ENCODE results near the gene CCDC7. TPM values are rescaled to one million over a fixed set of nuclear protein-coding genes. Genes with fewer than 3 reads are reported as not detected.
"Not testable (repeated sequence)": the region's sequence is repeated elsewhere in the genome, so short reads cannot be mapped to it uniquely, and the experiment has no call there.

Gene CCDC7
- total RNA-seq, 1 donor from 2014 or later = 19.0 TPM

DNA sequence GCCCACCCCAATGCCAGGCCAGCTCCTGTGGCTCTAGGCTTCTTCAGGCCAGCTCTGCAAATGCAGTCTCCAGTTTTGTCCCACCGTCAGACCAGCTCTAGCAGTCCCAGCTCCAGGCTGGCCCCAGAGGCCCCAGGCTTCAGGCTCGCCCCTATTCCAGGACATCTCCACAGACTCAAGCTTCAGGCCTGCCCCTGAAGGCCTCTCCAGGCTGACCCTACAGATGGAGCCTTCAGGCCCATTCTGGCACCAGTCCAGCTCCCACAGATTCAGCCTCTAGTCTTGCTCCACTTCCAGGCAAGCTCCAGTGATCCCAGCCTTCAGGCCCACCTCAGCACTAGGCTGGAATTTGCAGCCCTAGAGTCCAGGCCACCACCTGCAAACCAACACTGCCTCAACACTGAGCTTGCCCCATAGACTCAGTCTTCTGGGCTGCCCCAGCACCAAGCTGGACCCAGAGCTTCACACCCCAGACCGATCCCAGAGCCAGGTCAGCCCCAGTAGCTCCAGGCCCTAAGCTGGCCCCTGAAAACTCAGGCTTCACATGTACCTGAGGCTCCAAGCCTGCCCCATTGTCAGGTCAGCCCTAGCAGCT, 341.8 kb downstream of the CCDC7 start:
- intact Hi-C loops (cut with DNase I) = no loop called here
- ATAC-seq (ENCODE audit: poor library complexity) (no peak), DNase-seq (no peak)

DNA sequence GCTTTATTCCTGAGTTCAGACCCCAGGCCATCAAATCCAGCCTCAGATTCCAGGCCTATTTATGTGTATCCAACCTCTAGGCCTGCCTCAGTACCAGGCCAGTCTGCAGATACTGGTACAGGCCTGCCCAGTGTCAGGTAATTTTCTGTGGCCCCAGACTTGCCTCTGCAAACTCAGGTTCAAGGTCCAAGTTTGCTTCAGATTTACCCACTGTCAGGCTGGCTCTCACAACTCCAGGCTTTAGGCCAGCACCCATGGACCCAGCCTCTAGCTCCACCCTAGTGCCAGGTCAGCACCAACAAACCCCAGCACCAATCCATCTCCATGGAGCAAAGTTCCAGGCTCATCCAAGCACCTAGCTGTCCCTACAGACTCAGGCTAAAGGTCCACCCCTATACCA, 342.4 kb downstream of the CCDC7 start:
- no peak for DNase-seq
- intact Hi-C loops (cut with DNase I) = no loop called here
- ATAC-seq (ENCODE audit: poor library complexity) = no peak

DNA sequence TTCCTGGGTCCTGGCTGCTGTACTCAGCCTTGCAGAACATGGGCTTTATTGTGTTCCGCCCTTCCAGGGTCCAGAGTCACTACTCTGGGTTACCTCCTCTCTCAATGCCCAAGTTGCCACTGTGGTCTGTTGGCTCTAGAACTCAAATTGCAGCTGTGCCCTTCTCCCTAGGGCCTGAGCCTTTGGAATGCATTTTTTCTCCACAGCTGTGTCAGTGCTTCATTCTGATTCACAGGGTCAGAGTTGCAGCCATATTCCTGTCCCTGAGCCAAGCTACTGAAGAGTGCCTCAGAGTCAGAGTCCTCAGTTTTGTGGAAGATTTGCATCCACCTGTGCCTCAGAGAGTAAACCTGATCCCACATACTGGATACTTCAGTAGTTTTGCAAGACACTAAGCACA, 344.5 kb downstream of the CCDC7 start:
- intact Hi-C loops (cut with DNase I) = no loop called here
- DNase-seq (no peak), ATAC-seq (ENCODE audit: poor library complexity) (no peak)

DNA sequence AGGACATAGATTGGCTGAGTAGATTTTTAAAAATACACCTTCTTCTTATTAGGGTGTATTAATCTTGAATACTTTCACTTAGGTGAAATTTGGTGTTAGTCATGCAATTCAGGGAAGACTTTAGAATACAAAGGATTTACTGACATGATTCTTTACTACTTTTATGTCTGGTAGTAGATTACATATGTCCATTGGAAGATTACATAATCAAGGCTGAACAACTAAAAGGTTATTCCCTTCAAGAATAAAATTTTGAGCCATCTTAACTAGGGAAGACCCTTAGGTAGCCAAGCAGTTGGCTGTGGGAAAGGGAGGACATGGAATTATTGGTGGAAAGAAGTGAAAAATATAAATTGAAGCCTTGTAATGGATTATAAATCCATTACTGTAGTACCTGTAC, 347.1 kb downstream of the CCDC7 start:
- intact Hi-C loops (cut with DNase I) = no loop called here
- DNase-seq (no peak), ATAC-seq (ENCODE audit: poor library complexity) (no peak)

- peak; percentile 52 for ATAC-seq (ENCODE audit: poor library complexity)
Observed at GRCh38 chr10:32795598-32796183, 349.8 kb downstream of the CCDC7 start.

GRCh38 chr10:32797393-32797792, 351.5 kb downstream of the CCDC7 start:
- intact Hi-C loops (cut with DNase I); ATAC-seq (ENCODE audit: poor library complexity); DNase-seq: not testable (repeated sequence)

More at GRCh38 chr10:32795598-32796183, 349.8 kb downstream of the CCDC7 start:
- DNase-seq = no peak
- intact Hi-C loops (cut with DNase I) = loop anchor here (2.0 kb wide), 1 partner anchor 213 kb away; no protein-coding TSS in a partner anchor

- ATAC-seq (ENCODE audit: poor library complexity) (no peak), DNase-seq (no peak)
- intact Hi-C loops (cut with DNase I) = no loop called here
Observed at GRCh38 chr10:32846974-32847373, 401.0 kb downstream of the CCDC7 start.

- ATAC-seq (ENCODE audit: poor library complexity) (no peak), DNase-seq (no peak)
- intact Hi-C loops (cut with DNase I) = no loop called here
Observed at GRCh38 chr10:32851301-32851700, 405.4 kb downstream of the CCDC7 start.

DNA sequence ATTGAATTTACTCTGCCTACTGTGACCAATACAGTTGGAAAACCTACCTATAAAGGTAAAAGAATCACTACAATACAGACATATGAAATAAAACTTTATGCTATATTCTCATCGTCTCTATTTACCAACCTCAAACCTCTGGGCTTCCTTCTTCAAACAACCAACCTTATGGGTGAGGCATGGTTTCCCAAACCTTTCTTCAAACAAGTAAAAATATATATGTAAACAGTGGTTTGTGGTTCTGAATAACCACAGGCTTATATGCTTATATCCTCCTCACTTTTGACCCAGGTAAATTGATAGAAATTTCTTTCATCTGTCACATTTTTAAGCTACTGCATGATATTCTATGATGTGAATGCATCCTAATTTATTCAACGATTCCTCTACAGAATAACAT, 408.5 kb downstream of the CCDC7 start:
- ATAC-seq (ENCODE audit: poor library complexity) (no peak), DNase-seq (no peak)
- intact Hi-C loops (cut with DNase I) = no loop called here

DNA sequence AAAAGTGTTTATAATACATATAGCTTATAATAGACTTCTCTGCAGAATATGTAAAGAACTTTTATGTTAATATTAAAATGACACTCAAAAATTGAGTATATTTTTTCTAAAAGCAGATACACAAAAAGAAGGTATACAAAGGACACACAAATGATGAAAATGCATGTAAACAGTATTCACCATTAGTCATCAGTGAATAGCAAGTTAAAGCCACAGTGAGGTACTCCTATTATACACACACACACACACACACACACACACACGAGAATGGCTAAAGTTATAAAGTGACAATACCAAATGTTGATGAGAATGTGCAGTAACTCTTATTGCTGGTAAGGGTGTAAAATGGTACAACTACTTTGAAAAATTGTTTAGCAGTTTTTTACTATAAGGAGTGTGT, 419.2 kb downstream of the CCDC7 start:
- intact Hi-C loops (cut with DNase I) = no loop called here
- no peak for DNase-seq
- ATAC-seq (ENCODE audit: poor library complexity) = no peak

GRCh38 chr10:32877915-32878314, 432.0 kb downstream of the CCDC7 start:
- DNase-seq (no peak), ATAC-seq (ENCODE audit: poor library complexity) (no peak)
- intact Hi-C loops (cut with DNase I) = no loop called here

GRCh38 chr10:32878646-32879045, 432.7 kb downstream of the CCDC7 start:
- DNase-seq = no peak
- no peak for ATAC-seq (ENCODE audit: poor library complexity)
- intact Hi-C loops (cut with DNase I) = no loop called here

DNA sequence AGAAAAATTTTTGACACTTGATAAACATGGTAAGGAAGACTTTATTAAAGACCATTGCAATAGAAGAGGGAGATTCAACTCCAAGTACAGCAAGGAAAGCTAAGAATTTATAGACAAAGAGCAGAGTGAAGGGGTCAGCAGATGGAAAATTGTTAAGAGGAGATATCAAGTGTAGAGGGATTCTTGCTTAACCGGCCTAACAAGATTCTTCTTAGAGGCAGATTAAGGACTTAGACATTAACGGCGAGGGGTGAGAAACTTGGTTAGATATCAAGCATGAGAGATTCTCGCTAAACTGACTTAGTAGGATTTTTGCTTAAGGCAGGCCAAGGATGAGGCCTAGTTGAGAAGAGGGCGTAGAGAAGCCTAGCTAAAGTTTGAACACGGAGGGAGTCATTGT, 436.1 kb downstream of the CCDC7 start:
- no peak for ATAC-seq (ENCODE audit: poor library complexity)

GRCh38 chr10:32887481-32887880, 441.5 kb downstream of the CCDC7 start:
- intact Hi-C loops (cut with DNase I) = no loop called here
- no peak for DNase-seq
- ATAC-seq (ENCODE audit: poor library complexity) = no peak

More for the DNA sequence above, 436.1 kb downstream of the CCDC7 start:
- intact Hi-C loops (cut with DNase I) = no loop called here
- no peak for DNase-seq

GRCh38 chr10:32888161-32888927, 442.4 kb downstream of the CCDC7 start:
- intact Hi-C loops (cut with DNase I) = no loop called here
- DNase-seq (no peak), ATAC-seq (ENCODE audit: poor library complexity) (no peak)

- ATAC-seq (ENCODE audit: poor library complexity) (no peak), DNase-seq (no peak)
- intact Hi-C loops (cut with DNase I) = no loop called here
Observed at GRCh38 chr10:32889631-32890212, 443.8 kb downstream of the CCDC7 start.

GRCh38 chr10:32890444-32890843, 444.5 kb downstream of the CCDC7 start:
- intact Hi-C loops (cut with DNase I) = no loop called here
- no peak for ATAC-seq (ENCODE audit: poor library complexity)

DNA sequence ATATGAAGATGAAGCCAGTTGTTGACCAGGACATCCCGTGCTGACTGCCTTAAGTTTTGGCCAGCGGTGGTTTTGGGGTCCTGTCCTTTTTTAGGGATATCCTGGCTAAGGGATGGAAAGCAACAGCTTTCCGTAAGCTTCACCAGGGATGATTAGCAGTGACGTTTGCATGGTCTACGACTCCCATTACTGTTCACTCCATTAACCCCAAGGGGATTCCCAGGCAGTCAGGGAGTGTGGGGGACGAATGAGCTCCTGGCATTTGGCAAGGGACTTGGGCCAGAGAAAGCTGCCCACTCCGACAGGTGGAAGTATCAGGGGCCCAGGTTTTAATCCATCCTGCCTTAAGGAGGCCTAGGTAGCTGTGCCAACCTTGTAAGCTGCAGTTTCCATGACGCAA, 445.3 kb downstream of the CCDC7 start:
- ATAC-seq (ENCODE audit: poor library complexity) (no peak), DNase-seq (no peak)
- intact Hi-C loops (cut with DNase I) = no loop called here

More at GRCh38 chr10:32890444-32890843, 444.5 kb downstream of the CCDC7 start:
- no peak for DNase-seq

DNA sequence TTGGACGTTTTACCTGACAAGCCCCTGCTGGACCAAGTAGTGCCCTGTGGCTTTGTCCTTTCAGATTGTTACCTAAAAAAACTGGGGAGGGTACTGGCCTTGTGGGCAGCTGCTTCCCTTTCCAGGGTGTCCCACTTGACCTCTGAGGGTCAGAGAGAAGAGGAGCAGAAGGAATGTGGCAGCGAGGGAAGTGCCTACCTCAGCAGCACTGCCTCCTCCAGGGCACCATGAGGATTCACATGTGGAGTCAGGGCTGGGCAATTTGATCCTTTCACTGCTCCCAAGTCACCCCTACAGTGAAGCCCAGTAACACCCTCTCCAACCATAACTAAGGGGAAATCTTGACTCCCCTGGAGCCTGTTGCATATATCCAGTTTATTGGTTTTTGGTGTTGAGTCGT, 447.5 kb downstream of the CCDC7 start:
- DNase-seq (no peak), ATAC-seq (ENCODE audit: poor library complexity) (no peak)
- intact Hi-C loops (cut with DNase I) = no loop called here
